ENCODE results near the gene ELP1.
"Not testable (repeated sequence)": the region's sequence is repeated elsewhere in the genome, so short reads cannot be mapped to it uniquely, and the experiment has no call there.

Gene ELP1

DNA sequence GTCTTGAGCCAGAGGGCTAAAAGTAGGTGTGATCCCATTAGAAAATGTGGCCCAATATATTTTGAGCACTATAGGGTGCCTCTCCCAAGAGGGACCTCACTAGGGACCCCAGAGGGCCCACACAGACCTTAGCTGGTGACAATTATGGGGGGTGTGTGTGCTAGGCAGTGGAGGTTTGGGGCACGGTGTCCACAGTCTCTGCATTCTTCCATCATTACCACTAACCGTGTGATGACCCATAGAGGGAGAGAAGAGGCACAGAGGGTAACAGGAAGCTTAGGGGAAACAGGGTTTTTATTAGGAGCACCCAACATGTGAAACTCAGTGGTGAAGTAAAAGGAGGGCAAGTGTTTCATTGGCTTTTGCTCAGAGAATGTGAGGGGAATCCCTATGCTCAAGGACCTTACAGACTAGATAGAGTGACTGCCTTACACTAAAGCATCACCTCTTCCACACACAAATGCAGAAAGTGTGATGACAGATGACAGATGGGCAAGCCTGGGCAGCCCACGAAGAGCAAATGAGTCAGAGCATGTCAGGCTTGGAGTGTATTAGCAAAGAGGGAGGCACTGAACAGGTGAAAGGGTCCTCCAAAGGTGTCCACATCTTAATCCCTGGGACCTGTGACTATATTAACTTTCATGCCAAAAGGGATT lies 74.3 kb downstream of the ELP1 start:
- DNase-seq (ENCODE audit: low read depth, low spot score), result peak; percentile 53
- H3K27ac ChIP-seq, result peak overlapping the region; percentile 56

- no peak for DNase-seq (ENCODE audit: low read depth, low spot score)
- H3K27ac ChIP-seq, result no peak overlapping the region
Observed at GRCh38 chr9:108857572-108857971, 76.4 kb downstream of the ELP1 start.

GRCh38 chr9:108855888-108856287 lies 78.0 kb downstream of the ELP1 start, which contains the start of gene ACTL7B:
ACTL7B (minus strand) TSS chr9:108855986; CDS start chr9:108855930, 56 bp downstream.
- no peak for DNase-seq (ENCODE audit: low read depth, low spot score)
- H3K27ac ChIP-seq, result no peak within 1 kb of the TSS

DNA sequence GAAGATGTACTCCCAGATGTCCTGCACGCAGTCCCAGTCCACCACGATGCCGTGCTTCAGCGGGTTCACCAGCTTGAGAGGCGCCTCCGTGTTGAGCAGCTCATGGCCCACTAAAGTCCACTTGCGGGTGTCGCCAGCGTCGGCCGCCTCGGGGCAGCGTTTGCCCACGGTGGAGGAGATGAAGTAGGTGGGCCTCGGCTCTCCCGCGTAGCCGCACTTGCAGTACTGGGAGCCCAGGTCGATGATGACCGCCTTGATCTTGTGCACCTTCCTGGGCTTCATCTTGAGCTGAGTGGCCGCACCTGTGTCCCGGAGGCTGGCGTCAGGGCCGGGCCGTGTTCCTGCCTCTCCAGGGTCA lies 78.4 kb downstream of the ELP1 start:
- no peak overlapping the region for H3K27ac ChIP-seq
- DNase-seq (ENCODE audit: low read depth, low spot score), result no peak

GRCh38 chr9:108854641-108855528 lies 79.0 kb downstream of the ELP1 start:
- no peak overlapping the region for H3K27ac ChIP-seq
- DNase-seq (ENCODE audit: low read depth, low spot score), result no peak

- no peak overlapping the region for H3K27ac ChIP-seq
Observed at GRCh38 chr9:108854094-108854493, 79.8 kb downstream of the ELP1 start.

GRCh38 chr9:108852079-108852478 lies 81.8 kb downstream of the ELP1 start:
- no peak for DNase-seq (ENCODE audit: low read depth, low spot score)
- H3K27ac ChIP-seq, result no peak overlapping the region

More at GRCh38 chr9:108854094-108854493, 79.8 kb downstream of the ELP1 start:
- DNase-seq (ENCODE audit: low read depth, low spot score), result no peak

GRCh38 chr9:108851138-108851537 lies 82.8 kb downstream of the ELP1 start:
- DNase-seq (ENCODE audit: low read depth, low spot score), result no peak

DNA sequence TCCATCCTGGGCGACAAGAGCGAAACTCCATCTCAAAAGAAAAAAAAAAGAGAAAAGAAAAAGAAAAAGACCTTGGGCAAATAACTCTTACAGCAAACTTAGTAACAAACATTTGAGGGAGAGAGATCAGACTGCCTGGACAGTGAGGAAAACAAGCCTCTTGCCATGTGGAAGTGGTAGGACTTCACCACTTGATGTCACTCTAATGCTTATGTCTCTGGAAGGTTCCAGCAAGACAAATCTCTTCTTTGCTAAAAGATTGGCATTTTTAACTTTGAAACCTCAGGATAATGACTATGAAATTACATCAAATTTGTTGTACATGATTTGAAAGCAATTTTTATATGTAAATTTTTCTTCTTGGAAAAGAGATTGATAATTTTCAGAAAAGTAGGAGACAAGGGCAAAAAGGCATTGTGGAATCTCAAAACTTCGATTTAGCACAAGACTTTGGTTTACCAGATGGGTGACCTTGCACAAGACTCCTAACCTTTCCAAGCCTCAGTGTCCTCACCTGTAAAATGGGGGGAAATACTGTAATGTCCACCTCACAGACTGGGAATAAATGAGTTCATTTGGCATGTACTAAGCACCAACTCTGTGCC lies 83.5 kb downstream of the ELP1 start:
- no peak overlapping the region for H3K27ac ChIP-seq
- DNase-seq (ENCODE audit: low read depth, low spot score), result no peak

More at GRCh38 chr9:108851138-108851537, 82.8 kb downstream of the ELP1 start:
- no peak overlapping the region for H3K27ac ChIP-seq

- not testable (repeated sequence) for H3K27ac ChIP-seq; DNase-seq (ENCODE audit: low read depth, low spot score)
Observed at GRCh38 chr9:108848296-108848695, 85.6 kb downstream of the ELP1 start.

- DNase-seq (ENCODE audit: low read depth, low spot score), result no peak
- no peak overlapping the region for H3K27ac ChIP-seq
Observed at GRCh38 chr9:108845947-108846346, 88.0 kb downstream of the ELP1 start.

- H3K27ac ChIP-seq, result no peak overlapping the region
- no peak for DNase-seq (ENCODE audit: low read depth, low spot score)
Observed at GRCh38 chr9:108845507-108845906, 88.4 kb downstream of the ELP1 start.

DNA sequence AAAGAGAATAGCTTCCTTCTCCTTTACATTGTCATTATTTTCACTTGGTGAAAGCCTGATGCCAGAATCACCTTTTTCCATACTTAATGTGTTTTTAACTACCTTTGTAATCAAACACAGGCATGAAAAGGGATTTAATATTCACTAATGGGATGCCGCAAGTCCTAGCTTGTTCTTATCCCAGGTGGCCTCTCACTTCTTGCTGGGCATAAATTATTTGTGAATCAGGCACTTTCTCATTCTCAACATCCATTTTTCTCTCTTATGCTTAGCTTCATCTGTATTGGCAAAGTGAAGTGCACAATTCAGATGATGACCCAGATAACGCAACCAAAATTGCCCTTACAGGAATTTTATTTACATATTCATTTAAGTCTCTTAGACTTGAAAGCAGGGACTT lies 89.1 kb downstream of the ELP1 start:
- no peak for DNase-seq (ENCODE audit: low read depth, low spot score)
- H3K27ac ChIP-seq, result peak overlapping the region; percentile 23

- no peak for DNase-seq (ENCODE audit: low read depth, low spot score)
- peak overlapping the region; percentile 23 for H3K27ac ChIP-seq
Observed at GRCh38 chr9:108844391-108844790, 89.5 kb downstream of the ELP1 start.

DNA sequence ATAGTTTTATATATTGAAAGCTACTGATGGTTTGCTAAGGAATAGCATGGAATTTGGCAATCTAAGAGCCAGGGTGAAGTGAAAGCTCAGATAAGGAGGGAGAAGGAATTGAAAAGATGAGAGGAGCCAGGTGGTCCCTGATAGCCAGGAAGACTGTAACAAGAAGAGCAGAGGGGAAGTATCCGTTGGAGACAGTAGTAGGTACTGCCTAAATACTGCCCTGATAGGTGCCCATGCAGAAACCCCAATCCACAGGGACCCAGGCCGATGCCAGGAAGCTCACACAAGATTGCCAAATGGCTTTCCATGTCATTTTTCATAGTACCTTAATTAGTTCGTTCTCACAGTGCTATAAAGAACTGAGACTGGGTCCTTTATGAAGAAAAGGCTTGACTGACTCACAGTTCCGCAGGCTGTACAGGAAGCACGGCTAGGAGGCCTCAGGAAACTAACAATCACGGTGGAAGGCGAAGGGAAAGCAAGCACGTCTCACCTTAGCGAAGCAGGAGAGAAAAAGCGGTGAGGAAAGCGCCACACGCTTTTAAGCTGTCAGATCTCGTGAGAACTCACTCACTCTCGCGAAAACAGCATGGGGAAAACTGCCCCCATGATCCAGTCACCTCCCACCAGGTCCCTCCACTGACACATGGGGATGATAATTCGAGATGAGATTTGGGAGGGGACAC lies 91.2 kb downstream of the ELP1 start:
- DNase-seq (ENCODE audit: low read depth, low spot score), result no peak

GRCh38 chr9:108839561-108839960 lies 94.4 kb downstream of the ELP1 start:
- H3K27ac ChIP-seq; DNase-seq (ENCODE audit: low read depth, low spot score): not testable (repeated sequence)

More for the DNA sequence above, 91.2 kb downstream of the ELP1 start:
- no peak overlapping the region for H3K27ac ChIP-seq

DNA sequence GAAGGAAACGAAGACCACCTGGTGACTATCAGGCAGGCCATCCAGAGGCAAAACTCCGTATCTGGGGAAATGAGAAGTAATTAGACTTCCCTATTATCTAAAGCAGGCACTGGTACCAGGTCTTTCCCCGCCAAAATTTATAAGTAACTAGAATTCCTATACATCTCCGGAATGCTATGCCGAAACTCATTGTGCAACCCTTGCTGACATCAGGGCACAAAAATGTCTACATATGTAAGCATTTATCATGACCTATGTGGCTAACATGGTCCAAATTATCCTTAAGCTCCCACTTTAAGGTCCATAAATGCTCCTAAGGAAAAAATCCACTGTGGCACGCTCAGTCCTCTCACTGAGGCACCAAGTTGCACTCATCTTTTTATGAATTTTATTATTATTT lies 95.9 kb downstream of the ELP1 start:
- peak overlapping the region; percentile 99 for H3K27ac ChIP-seq
- DNase-seq (ENCODE audit: low read depth, low spot score), result peak; percentile 68

GRCh38 chr9:108837530-108837929 lies 96.4 kb downstream of the ELP1 start:
- peak overlapping the region; percentile 99 for H3K27ac ChIP-seq
- peak; percentile 91 for DNase-seq (ENCODE audit: low read depth, low spot score)

GRCh38 chr9:108836781-108837180 lies 97.1 kb downstream of the ELP1 start:
- peak overlapping the region; percentile 99 for H3K27ac ChIP-seq
- DNase-seq (ENCODE audit: low read depth, low spot score), result peak; percentile 97

- H3K27ac ChIP-seq, result peak overlapping the region; percentile 99
- DNase-seq (ENCODE audit: low read depth, low spot score), result no peak
Observed at GRCh38 chr9:108836319-108836718, 97.6 kb downstream of the ELP1 start.
